Astrocyte of the cerebellum (primary cell): ENCODE measurements around the gene OR8G5.
A peak's percentile ranks its signal among the peaks of the same experiment; 100 is the strongest.

Experiments used
- DNase-seq: peaks from one replicate; pipeline ENCODE4 v3.0.0-alpha.2; 2011; ENCODE audit warnings: low read depth
- H3K4me3 ChIP-seq: 2 replicates; pipeline ENCODE4 v1.5.1; 2011; ENCODE audit warnings: mild to moderate bottlenecking, low read depth, low read length, moderate library complexity
- in situ Hi-C: cut with HindIII; loops from 2 replicates; pipeline ENCODE4 v1.10.0; 2017; ENCODE audit warnings: low sequenced_read_pairs
- TF ChIP-seq, protein P1 (sequence below): IDR thresholded peaks from 2 replicates; pipeline ENCODE4 v1.5.1; 2012; ENCODE audit warnings: low read length, low read depth, moderate library complexity, mild to moderate bottlenecking; ENCODE audit errors: missing control alignments

Gene OR8G5

DNA sequence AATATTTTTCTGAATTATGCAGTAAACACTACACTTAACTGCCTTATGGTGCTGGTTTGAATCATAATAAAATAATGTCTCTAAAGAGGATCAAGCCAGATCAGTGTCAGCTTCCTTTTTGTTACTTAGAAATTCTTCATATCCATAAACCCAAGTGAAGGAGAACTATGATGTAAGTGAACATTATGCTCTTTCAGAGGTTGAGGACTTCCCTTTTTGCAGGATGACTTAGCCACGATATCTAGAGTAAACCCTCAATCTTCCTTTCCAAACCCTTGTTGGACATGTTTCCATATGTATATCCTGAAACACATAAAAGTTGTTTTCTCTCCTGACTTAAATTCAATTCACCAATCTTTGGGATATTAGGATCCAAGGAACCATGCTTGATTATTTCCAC is 38.5 kb downstream of the OR8G5 start:
- DNase-seq, result no peak
- in situ Hi-C loops, result no loop called here
- no peak overlapping the region for H3K4me3 ChIP-seq
- TF ChIP-seq, protein P1, sequence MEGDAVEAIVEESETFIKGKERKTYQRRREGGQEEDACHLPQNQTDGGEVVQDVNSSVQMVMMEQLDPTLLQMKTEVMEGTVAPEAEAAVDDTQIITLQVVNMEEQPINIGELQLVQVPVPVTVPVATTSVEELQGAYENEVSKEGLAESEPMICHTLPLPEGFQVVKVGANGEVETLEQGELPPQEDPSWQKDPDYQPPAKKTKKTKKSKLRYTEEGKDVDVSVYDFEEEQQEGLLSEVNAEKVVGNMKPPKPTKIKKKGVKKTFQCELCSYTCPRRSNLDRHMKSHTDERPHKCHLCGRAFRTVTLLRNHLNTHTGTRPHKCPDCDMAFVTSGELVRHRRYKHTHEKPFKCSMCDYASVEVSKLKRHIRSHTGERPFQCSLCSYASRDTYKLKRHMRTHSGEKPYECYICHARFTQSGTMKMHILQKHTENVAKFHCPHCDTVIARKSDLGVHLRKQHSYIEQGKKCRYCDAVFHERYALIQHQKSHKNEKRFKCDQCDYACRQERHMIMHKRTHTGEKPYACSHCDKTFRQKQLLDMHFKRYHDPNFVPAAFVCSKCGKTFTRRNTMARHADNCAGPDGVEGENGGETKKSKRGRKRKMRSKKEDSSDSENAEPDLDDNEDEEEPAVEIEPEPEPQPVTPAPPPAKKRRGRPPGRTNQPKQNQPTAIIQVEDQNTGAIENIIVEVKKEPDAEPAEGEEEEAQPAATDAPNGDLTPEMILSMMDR, result no peak

DNA sequence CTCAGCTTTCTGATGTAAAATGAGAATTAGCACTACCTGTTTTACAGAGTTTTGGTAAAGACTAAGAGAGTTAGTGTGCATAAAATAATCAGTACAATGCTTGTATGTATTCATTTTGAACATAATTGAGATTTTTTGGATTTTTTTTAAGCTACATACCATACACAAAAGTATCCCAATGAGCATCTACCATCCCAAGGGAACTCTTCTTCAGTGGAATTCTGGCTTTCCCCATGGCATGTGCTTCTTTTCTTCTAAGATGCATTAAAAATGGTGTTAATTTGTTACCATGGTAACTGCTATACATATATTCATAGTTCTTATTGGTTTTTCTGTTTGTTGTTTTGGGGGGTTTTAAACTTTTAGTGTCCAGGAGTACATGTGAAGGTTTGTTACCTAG is 39.8 kb downstream of the OR8G5 start:
- no peak overlapping the region for H3K4me3 ChIP-seq
- in situ Hi-C loops, result no loop called here
- DNase-seq, result no peak
- TF ChIP-seq, protein P1, result no peak

DNA sequence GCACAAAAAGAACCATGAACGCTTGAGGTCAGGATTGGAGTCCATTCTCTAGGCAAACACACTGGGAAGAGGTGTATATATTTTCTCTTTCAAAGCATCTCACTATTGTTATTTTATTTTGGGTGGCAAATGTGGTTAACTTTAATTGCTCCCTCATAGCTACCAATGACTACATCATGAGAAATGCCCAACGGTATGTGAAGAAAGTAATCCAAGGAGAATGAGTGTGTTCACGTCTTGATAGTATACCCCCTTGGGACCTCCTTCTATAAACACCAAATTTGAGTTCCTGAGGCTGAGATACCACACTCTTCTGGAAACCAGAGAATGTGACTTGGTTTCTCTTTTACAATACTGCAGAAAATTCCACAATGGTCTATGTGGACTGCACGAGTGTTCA is 41.7 kb downstream of the OR8G5 start:
- TF ChIP-seq, protein P1, result no peak

DNA sequence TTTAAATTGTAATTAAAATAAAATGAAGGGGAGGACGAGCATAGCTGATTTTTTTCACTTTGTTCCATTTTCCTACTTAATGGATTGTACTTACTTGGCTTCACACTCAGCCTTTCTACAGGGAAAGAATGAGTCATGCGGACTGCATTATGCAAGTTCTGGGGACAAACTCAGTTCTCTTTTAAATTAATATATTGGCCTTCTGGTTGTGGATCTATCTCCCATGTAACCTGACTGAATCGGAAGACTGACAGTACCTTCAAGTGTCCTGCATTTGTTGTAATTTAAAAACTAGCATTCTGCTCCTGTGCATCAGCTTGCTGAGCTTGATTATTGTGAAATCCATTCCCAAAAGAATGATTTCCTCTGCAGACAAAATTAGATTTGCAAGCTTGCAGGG is 45.4 kb downstream of the OR8G5 start:
- TF ChIP-seq, protein P1, result no peak
- in situ Hi-C loops, result no loop called here
- no peak overlapping the region for H3K4me3 ChIP-seq
- no peak for DNase-seq

More for the DNA sequence above, 41.7 kb downstream of the OR8G5 start:
- in situ Hi-C loops, result no loop called here
- DNase-seq, result no peak
- H3K4me3 ChIP-seq, result no peak overlapping the region

DNA sequence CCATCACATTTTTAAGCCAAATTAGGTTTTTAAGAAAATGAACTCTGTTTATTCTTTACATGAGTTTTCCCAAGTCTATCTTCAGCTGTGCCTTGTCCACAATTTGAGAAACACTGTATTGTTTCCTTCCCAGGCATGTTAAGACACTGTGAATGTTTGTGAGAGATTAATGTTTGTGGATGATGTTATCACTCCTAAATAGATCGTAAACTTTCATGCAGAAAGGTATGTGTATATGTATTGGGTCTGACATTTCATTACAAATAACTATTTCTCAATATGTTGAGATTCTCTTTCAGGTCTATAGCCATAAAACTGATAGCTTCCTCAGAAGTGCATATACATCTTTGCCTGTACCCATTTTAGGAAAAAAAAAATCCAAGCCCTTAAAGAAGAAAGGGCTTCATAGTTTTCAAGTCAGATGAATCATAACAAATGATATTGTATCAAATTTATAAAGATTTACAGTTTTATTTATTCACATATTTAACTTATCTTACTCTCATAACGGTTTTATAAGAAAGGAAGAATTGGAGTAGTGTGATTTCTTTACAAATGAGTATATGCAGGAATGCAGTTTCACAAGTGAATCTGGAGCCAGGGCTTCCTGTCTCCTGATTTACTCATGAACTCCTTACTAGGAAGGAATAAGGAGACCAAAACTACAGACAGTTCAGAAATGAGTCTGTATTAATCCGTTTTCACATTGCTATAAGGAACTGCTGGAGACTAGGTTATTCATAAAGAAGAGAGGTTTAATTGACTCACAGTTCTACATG is 46.4 kb downstream of the OR8G5 start:
- in situ Hi-C loops, result no loop called here
- TF ChIP-seq, protein P1, result no peak
- no peak for DNase-seq
- H3K4me3 ChIP-seq, result no peak overlapping the region

DNA sequence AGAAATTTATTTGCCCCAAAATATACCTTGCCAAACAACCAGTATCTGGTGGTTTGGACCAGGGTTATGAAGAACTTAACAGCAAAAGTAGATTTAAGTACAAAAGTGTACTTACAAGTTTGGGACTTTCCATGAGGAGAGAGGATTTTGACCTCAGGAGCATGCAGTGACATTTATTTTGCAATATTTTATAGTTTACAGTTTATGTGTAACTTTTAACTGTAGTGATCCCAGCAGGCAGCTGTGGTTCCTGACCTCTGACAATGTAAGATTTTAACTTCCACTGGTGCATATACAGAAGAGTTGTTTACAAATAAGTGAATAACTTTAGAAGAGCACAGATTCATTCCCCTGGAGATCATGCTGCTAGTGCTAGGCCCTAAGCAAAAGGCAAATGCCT is 50.9 kb downstream of the OR8G5 start:
- in situ Hi-C loops, result no loop called here
- DNase-seq, result no peak
- TF ChIP-seq, protein P1, result no peak
- no peak overlapping the region for H3K4me3 ChIP-seq

DNA sequence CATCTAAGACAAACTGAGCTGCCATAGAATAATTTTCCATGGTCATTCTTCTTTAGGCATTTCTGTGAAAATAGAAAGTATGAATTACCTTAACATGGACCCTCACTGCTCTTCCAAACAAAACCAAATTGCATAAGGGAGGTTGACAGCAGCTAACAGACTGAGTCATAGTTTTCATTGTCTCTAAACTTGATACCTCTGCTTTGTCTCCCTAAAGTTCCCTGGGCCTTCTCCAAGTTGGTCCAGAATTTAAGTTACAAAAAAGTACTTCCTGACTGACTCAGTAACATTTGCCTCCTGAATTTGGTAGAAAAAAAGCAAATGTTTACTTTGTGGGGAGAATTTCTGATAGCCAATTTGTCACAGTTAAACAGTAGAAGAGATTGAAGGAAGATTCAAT is 54.5 kb downstream of the OR8G5 start:
- H3K4me3 ChIP-seq, result no peak overlapping the region
- peak; percentile 55 for DNase-seq
- in situ Hi-C loops, result no loop called here
- TF ChIP-seq, protein P1, result no peak
